GM23248 (cell line): ENCODE data around the gene SULF2.

Experiments
- EZH2 ChIP-seq: fragments of 200-600 bp; sonication (generic); IDR thresholded peaks from 2 replicates; pipeline ENCODE4 v1.6.1; 2018; ENCODE audit warnings: antibody characterized with exemption, mild to moderate bottlenecking; ENCODE audit not compliant: insufficient read depth, poor library complexity, severe bottlenecking
- EZH2phosphoT487 ChIP-seq: fragments of 200-600 bp; sonication (generic); IDR thresholded peaks from 2 replicates; pipeline ENCODE4 v1.6.1; 2018; ENCODE audit warnings: antibody characterized with exemption, moderate library complexity, mild to moderate bottlenecking, low read depth; ENCODE audit not compliant: insufficient read depth

GRCh38 chr20:47720636-47721427 lies 64.4 kb downstream of the SULF2 start:
- TF ChIP-seq EZH2, result no peak
- no peak for TF ChIP-seq EZH2phosphoT487
